HL-60/S4 treated with retinoic acid at 250 ng/mL for 4 days and 3 days (cell line): ENCODE measurements around the gene TUBA1B.
"Not testable (repeated sequence)": the region's sequence is repeated elsewhere in the genome, so short reads cannot be mapped to it uniquely, and the experiment has no call there.

Experiments
- in situ Hi-C: fragments of 300-500 bp; cut with MboI; formaldehyde crosslinking; loops from 2 replicates; pipeline ENCODE4 v1.7.0; 2022; ENCODE audit warnings: low sequenced_read_pairs

TUBA1B gene

DNA sequence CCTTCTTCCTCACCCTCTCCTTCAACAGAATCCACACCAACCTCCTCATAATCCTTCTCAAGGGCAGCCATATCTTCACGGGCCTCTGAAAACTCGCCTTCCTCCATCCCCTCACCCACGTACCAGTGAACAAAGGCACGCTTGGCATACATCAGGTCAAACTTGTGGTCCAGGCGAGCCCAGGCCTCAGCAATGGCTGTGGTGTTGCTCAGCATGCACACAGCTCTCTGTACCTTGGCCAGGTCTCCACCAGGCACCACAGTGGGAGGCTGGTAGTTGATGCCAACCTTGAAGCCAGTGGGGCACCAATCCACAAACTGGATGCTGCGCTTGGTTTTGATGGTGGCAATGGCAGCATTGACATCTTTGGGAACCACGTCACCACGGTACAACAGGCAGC, 3.2 kb downstream of the TUBA1B start:
- in situ Hi-C loops, result not testable (repeated sequence)

DNA sequence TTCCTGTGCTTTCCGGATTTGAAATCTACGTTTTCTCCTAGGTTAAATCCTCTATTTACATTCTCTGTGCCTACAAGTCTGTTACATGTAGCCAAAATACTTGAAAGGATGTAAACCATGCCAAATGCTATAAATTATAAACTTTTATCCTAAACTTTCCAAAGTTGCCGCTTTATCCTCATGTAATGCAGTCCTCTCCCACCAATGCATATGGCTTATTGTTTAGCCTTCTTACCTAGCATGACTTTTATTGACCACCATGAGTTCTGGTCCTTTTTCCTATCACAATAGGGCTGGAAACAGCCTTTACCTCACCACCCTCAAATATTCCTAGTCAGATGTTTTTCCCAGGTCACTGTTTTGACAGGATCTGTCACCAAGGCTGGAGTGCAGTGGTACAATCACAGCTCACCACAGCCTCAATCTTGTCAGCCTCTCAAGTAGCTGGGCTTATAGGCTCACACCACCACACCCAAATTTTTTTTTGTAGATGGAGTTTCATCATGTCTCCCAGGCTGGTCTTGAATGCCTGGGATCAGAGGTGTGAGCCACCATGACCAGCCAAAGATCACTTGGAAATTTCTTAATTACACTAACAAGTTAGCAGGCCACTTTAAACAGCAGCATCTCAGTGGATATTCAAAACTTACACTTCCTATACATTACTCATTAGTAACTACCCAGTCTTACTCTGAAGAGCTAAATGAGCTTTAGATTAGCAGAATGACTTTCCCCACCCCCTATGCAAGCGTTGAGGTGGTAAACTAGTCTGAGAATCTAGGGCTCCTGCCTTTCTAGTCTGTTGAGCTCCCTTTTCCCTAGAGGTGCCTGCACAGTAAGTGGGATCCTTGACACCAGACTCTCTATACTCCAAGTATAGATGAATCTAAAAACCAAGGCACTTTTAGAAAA, 4.1 kb downstream of the TUBA1B start:
- in situ Hi-C loops, result no loop called here

DNA sequence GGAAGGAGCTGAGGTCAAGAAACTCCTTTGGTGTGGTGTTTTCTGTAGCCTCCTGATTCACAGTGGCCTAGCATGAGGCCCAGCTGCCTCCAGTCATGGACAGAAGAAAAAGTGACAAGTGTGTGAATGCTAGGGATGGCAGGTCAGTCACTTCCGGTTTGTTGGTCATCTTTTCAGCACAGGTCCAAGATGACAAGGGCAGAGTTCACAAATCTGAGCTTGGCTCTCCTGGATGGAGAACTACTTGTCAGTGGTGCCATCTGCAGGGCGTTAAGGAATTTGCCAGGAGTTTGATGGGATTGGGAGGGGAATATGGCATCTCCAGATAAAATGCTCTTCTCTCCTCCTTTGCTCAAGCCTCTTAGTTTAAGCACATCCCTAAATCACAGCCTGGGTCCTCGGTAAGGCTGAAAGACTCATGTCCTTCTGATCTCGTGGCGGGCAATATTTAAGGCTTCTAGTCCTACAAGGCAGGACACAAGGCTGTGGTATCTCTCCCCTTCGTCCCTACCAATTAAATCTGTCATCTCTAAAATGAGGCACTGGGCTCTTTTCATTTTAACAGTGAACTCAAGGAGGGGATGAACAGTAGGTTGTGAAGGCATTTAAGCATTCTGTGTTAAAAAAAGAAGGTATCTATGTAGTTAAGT, 10.0 kb downstream of the TUBA1B start:
- in situ Hi-C loops, result no loop called here

DNA sequence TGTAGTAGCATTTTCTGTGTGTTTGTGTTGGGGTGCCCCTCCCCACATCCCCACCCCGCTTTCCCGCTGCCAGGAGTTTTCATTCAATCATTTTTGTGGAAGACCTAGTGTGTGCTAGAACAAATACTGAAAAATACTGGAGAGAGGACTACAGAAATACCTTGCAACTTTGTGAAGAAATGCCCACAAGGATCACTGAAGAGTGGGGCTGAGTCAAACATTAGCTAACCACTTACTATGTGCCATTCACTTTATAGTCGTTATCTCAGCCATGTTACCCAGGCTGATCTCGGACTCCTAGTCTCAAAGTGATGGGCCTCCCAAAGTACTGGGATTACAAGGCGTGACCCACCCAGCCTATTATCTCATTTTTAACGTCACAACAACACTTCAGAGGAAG, 20.0 kb downstream of the TUBA1B start:
- in situ Hi-C loops, result no loop called here

DNA sequence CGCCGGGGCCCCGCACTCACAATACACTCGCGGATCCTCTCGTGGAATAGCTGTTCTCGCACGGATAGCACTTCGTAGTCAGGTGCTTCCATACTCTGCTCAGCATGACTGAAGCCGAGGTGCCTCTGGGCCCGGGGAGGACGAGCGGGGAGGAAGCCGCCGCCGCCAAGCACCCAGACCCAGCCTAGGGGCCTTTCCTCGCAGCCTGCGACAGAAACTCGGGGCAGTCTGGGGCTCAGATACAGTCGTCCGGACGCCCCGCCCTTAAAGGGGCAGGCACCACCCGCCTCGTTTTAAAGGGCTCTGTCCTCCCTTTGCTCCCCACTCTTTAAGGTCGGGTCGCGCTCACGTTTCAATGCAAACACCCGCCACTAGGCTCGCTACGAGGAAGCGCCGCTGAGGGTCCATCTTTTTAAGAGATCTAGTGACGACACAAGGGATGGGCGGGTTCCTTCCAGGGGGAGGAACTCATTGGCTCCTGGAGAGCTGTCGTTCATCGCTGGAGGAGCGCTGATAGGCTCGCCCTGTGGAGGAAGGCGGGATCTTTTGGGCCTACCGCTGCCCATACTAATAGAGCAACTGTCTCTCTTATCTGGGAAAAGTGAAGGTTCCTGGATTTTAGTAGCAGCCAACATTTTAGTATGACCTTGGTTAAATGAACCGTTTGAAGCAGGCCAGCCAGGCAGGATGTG, 20.6 kb downstream of the TUBA1B start, which contains the start of gene LMBR1L:
Gene LMBR1L (minus strand): TSS at position 384 of the 692 bp plus-strand sequence. CDS start 292 bp downstream, at position 92.
- in situ Hi-C loops, result no loop called here

DNA sequence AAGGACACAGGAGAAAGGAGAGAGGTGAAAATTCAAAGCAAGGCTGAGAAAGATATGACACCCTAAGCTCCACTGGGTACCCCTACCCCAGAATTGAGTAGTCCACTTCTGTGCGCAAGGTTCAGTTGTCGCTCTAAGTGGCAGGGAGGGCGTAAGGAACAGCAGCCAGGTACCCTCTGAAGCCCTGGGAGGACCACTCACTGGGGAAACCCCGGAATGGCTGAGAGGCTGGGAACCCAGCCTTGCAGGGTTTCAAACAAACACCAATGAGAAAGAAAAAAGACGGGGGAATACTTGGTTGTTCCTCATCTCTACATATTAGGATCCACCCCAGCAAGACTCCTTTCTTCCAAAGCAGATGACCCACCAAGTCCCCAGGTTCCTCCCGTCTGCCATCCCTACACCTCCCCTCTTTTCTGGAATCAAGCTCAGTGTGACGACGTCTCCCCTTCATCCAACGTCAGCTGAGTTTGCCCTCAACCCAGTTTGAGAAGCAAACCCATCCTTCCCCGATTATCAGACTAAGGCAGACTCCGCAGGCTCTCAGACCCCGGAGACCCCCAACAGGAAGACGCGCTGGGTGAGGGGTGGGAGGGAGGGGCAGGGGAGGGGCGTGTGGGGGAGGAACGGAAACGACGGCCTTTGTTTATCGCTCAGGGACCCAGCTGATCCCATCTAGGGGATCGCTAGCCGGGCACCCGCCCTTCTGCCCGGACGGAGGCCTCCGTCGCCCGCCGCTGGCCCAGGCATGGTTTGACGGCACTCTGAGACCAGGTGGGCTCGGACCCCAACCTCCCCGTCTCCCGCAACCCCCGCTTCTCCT, 21.3 kb downstream of the TUBA1B start:
- in situ Hi-C loops, result no loop called here

DNA sequence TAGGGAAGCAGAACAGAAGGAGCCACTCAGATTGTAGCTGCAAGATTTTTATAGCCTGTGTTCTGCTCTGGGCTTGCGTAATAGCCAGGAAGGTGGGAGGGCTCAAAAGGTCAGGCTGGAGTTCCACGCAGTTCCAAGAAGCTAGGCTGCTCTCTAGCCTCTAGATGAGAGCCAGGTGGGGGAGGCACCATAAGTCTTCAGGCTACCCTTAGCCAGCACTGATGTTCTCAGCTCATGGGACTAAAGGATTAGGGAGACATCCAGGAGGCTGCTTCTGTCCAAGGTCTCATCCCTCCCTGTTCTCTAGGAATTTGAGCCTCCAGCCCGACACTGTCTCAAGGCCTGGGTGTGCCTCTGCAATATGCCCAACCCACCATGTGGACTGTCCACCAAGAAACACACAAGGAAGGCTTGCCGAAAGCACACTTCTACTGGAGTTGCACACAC, 22.2 kb downstream of the TUBA1B start:
- in situ Hi-C loops, result no loop called here

DNA sequence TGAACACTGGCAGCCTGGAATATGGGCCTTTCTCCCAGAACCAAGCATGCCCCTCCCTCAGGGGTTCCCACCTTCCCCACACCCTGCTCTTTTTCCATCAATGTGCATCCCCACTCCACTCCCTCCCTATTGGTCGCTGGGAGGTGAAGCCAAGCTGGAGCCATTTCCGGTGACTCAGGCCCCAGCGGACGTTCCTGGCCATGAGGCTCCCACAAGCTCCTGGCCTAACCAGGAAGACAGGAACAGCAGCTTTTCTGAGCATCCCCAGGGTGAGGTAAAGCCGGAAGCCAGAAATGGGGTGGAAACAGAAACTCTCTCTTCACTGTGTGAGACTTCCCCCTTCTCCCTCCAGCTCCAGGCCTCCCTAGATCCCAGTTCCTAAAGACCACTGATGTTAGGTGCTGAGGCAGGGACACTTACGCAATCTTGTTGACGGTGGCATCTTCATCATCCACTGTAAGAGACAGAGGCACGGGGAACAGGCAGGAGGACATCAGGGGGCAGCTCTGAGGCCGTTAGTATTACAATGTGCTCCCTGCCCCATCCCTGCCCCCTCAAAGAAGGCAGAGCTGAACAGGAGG, 25.6 kb downstream of the TUBA1B start:
- in situ Hi-C loops, result no loop called here

DNA sequence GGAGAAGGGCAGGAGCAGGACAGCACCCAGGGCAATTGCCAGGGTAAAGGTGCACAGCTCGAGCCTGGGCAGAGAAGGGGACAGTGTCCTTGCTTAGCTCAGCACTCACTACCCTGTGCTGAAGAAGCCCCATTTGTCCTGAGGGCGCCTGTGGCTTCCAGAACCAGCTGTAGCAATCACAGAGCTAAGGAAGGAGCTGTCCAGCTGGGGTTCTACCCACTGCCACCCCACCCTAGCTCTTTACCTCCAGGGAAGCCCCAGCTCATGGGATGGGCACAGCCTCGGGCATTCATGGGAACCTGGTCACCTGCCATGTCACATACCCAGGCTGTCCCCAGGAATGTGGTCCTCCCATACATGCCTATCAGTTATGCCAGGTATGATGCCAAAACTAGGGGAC, 26.4 kb downstream of the TUBA1B start:
- in situ Hi-C loops, result no loop called here

DNA sequence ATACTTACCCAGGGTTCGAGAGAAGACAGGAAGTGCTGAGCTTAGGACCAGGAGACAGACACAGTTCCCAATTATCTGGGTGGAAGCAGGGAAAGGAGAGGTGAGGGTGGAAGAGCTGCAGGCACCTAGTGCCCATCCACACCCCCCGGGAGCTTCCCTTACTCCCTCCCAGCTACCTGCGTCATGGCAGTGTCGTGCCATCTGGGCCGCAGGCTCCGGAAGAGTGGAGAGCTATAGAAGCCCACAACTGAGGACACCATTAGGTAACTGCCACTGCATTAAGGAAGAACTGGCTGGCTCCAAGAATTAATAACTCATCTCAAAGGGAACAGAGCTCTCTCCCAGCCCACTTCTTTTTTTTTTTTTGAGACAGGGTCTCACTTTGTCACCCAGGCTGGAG, 30.8 kb downstream of the TUBA1B start:
- in situ Hi-C loops, result no loop called here

DNA sequence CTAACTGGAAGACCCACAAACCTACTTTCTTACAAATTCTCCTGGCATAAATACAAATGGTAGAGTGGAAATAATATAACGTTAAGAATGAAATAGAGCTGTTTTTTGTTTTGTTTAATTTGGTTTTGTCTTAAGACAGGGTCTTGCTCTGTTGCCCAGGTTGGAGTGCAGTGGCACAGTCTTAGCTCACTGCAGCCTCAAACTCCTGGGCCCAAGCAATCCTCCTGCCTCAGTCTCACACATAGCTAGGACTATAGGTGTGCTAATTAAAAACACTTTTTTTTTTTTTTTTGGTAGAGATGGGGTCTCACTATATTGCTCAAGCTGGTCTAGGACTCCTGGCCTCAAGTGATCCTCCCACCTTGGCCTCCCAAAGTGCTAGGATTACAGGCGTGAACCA, 32.5 kb downstream of the TUBA1B start:
- in situ Hi-C loops, result no loop called here

DNA sequence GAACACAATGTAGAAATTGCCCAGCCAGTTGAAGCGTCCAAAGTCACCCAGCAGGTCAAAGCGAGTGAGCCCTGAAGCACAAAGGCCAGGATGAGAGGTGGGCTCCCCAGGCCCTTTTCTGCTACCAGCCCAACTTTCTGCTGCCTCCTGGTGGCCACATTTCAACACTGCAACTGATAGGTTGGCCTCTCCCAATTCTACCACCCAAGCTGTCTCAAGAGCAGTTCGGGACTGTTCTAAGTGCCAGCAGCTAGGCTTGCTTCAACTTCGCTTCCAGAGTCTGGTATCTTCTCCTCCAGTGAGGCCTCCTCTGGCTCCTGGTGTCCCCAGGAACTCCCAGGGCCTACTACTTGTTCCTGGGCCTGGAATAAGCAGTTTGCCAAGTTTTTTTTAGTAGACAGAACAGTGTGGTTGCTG, 33.2 kb downstream of the TUBA1B start:
- in situ Hi-C loops, result no loop called here

DNA sequence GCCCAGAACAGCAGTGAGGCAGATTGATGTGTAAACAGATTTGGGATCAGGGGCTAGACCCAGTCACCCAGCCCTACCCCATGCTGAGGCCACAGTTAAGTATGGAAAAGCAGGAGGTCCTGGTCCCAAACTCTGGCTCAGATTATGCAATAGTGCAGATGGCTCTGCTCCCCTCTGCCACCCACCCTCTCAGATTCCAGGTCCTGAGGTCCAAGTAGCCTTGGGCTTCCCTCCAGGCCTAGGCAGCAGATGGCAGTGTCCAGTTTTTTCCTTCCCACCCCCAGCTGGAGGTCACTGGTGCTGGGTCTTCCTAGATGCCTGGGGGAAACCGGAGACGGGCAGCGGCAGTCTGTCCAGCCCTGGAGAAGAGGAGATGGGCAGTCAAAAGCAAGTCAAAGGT, 33.8 kb downstream of the TUBA1B start:
- in situ Hi-C loops, result no loop called here

DNA sequence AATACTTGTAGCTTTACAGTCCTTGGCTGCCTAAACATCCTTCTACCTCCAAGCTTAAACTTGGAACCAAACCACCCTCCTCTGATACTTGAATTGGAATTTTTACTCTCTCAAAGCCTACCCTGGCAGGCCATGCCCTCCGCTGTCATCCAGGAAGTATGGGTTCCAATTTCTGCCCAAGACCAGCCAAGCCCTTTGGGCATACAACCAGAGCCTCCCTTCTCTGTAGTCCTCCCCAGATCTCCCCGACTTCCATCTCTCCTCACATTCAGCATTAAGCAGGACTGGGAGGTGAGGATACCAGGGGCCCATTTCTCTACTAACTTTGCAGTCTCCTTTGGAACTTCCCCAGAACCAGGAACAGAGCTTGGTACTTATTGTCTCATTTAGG, 36.2 kb downstream of the TUBA1B start:
- in situ Hi-C loops, result no loop called here

DNA sequence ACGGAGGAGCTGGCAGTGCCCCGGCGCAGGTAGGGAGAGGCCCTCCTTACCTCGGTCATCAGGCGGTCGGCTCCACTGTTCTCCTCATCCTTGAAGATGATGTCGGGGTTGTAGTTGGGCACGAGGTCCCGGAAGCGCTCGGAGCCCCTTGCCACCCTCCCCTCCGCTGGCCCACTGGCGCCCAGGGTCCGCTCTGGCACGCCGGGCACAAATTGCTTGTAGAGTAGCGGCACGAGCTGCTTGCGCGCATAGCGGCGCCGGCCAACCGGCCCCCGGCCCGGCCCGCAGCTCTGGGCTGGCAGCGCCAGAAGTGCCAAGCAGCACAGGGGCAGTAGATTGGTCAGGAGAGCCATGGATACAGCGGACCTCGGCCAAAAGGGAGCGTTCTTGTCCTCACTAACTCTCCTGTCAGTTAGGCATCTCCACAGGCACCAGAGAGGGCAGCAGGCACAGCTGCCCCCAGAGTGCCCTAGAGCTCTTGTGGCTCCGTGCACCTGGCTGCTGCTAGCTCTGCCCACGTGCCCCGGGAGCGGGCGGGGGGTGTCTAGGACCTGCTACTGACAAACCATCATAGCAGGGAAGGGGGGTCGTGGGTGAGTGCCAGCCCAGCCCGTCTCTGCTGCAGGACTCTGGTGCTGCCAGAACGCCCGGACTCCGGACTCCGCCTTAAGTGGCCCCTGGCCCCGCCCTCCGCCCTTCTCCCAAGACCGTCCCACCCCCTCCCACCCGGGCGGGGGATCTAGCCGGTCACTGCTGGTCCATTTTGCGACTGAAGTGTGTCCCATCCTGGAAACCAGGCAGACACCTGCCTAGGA, 36.8 kb downstream of the TUBA1B start, which contains the start of gene DHH:
Gene DHH (minus strand): TSS at position 642 of the 815 bp plus-strand sequence. CDS start 289 bp downstream, at position 353.
- in situ Hi-C loops, result no loop called here

DNA sequence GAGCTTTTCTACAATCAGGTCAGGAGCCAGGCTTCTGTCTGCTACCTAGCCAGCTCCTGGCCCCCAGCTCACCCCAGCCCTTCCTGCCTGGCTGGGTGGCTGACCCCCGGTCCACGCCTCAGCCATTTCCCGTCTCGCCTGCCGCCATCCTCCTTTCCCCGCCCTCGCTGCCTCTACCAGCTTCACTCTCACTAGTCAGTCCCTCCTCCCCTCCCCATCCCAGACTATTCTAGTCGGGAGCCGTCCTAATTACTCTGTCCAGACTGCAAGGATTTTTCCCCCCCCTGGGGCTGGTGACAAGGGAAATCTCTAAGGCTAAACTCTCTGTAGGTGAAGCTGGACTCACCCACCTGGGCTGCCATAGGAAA, 37.4 kb downstream of the TUBA1B start:
- in situ Hi-C loops, result no loop called here

DNA sequence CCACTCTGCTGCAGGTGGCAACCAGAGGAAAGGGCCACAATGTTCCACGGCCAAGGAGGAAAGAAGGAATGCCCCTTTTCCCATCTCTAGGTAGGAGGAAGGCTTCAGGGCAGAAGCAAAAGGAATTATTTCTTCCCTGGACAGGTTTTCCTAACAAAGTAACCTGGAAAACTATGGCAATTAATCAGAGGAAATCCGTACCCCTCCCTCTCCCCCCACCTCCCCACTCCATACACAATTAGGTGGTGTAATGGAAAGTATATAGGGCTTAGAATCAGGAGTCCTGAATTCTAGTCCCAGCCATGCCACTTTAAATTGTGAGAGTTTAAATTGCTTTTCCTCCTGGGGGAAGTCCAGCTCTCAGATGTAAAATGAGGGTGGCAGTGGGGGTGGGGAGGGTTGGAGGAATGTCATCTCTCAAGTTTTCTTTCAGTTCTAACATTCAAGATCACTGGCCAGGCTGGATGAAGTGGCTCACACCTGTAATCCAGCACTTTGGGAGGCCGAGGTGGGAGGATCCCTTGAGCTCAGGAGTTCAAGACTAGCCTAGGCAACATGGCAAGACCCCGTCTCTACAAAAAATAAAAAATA, 38.3 kb downstream of the TUBA1B start:
- in situ Hi-C loops, result no loop called here

DNA sequence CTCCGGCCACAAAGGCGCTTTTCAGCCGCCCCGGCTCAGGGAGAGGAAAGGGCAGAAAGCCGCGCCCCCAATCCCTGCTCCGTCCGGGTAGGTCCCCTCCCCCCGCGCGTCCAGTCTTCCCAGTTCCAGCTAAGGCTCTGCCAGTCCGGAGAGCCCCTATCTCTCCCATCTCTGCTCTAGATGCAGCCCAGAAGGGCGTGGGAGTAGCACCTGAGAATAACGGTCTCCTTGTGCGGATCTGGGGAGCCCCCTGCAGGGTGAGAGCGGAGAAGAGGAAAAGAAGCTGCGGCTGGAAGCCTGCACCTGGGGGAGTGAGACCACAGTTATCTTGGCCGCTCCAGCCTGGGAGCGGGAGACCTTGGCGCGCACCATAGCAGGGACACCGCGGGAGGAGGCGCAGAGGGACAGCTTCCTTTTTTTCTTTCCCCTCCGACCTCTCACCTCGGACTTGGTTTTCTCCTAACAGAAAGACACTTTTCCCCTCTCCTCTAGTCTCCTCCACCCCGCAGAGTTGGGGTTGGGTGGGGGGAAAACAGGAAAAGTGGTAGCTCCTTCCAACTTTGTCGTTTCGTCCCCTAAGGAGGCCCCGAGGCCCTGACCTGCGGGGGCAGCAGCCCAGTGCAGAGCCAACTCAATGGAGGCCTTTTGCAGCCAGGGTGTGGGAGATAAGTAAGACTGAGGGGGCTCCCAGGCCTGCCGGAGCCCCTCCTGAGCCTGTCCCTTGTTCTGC, 38.9 kb downstream of the TUBA1B start:
- in situ Hi-C loops, result no loop called here

DNA sequence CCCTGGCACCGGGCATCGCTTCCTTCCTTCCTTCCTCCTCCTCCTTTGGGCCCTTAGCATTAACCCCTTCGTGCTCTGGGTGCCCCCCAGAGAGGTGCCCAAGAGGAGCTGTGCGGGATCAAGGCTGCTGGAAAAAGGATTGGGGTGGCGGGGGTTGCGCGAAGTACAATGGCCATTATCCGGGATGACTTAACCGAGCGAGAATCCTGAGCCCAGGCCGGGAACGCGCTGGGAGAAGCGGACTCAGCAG, 39.4 kb downstream of the TUBA1B start:
- in situ Hi-C loops, result no loop called here
